Measurements from ENCODE around the gene BCL2L11.

BCL2L11 gene

GRCh38 chr2:111171337-111171930, 50.7 kb downstream of the BCL2L11 start:
- DNase-seq = no peak

- no peak for DNase-seq
These were observed 52.0 kb downstream of the BCL2L11 start for GRCh38 chr2:111172666-111173065.

DNA sequence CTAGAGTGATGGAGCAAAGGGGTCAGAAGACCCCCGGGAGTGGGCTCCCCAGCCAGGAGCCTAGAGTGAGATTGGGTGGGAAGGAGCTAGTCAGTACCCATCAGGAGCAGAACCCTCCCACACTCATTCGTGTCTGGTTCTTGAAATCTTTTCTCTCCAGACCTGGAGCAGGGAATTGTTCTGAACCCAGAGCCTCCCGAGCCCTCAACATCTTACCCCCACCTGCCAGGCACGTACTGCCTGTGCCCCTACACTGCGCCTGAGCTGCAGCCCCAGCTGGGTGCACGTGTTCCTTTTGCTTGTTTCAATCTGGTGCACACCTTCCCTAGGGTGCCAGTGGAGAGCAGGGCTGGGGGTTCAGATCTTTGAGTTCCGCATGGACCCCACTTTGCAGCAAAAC, 52.6 kb downstream of the BCL2L11 start:
- DNase-seq = no peak

DNA sequence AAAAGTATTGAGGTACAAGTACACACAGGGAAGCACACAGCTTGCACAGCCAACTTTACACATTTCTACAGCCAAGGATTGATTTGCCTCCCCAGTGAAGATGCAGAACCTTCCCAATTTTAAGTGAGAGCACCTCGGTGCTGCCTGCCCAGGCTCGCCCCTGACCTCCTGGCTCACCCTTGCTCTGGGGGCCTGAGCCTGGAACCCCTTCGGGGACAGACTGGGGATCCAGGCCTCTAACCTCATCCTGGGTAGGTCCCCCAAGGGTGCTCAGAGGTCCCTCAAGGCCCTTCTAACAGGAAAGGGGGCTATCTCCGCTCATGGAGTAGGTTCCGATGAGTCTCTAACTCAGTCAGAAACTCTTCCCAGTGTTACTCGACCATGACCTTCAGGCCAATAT, 53.1 kb downstream of the BCL2L11 start:
- DNase-seq = no peak

GRCh38 chr2:111175615-111176014, 54.9 kb downstream of the BCL2L11 start:
- no peak for DNase-seq

DNA sequence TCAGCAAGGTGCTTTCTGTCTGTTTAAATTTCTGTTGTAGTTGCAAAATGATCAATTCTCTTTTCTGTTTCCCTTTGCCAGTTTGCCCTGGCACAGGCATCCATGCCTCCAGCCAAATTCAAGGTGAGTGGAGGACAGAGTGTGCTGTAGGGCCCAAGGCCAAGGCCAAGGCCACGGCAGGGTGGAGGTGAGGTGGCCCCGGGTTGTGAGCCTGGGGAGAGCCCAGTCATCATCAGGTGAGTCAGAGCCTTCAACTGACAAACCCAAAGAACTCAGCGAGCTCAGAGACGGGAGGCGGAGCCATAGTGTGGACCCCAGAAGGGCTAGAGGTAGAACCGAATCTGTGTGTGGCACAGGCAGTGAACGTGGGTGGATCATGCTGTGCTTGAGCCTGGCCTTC, 55.7 kb downstream of the BCL2L11 start:
- no peak for DNase-seq

GRCh38 chr2:111176867-111177266, 56.2 kb downstream of the BCL2L11 start:
- no peak for DNase-seq

GRCh38 chr2:111178296-111178695, 57.6 kb downstream of the BCL2L11 start:
- DNase-seq = no peak

GRCh38 chr2:111178730-111179405, 58.2 kb downstream of the BCL2L11 start:
- DNase-seq = peak; percentile 44

DNA sequence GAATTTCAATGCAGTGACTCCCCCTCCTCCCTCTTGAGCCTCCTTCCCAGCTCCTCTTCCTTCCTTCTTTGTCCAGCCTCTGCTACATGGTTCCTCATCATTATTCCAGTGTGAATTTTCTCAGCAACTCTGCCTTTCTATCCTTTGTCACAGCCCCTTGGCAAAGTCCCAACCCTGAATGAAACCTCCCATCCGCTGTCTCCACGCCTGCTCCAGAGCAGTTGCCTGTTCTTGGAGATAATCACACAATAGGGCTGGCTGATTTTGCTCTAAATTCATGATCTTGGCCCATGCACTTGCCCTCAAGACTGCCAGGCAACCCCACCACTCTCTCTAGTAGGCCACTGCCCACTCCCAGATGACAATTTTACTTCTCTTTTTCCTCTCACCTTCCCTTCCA, 61.4 kb downstream of the BCL2L11 start:
- no peak for DNase-seq

DNA sequence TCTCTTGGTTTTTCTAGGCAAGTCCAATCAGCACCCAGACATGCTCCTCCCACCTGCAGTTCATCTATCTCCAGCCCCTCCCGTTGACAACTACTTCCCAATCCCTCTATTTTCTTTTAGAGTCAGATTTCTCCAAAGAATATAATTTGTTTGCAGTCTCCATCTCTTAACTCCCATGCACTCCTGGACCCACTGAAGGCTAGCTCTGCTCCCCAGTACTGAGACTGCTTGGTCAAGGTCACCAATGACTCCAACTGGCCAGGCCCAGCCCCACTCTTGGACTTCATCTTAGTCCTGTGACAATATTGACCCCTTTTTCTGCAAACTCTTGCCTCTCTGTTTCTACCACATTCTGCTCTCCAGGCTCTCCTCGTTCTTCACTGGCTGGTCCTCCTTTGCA, 62.0 kb downstream of the BCL2L11 start:
- no peak for DNase-seq

DNA sequence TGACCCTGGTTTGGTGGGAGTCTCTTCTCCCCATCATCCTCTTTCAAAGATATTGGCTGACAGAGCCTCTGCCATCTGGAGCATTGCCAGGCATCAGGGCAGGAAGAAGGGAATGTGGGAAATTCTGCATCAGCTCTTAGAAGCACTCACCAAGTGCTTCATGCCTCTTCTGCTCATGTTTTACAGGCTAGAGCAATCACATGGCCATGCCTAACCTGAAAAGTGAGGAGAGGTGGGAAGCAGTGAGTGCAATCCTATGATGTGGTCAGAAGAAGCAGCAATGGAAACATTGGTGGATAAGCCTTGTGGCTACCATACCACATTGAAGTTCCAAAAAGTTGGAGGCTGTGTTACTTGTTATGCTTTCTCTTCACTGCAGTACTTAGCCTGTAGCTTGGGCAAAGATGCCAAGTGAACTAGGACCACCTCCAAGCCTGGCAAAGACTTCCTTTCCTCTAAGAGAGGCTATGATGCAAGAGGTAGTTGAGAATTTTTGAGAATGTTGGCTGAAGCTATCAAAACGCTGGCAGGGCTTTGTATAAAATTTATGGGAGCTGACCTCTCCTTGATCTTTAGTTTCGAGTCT, 64.1 kb downstream of the BCL2L11 start:
- DNase-seq = no peak

- peak; percentile 62 for DNase-seq
These were observed 64.8 kb downstream of the BCL2L11 start for GRCh38 chr2:111185361-111186022.

DNA sequence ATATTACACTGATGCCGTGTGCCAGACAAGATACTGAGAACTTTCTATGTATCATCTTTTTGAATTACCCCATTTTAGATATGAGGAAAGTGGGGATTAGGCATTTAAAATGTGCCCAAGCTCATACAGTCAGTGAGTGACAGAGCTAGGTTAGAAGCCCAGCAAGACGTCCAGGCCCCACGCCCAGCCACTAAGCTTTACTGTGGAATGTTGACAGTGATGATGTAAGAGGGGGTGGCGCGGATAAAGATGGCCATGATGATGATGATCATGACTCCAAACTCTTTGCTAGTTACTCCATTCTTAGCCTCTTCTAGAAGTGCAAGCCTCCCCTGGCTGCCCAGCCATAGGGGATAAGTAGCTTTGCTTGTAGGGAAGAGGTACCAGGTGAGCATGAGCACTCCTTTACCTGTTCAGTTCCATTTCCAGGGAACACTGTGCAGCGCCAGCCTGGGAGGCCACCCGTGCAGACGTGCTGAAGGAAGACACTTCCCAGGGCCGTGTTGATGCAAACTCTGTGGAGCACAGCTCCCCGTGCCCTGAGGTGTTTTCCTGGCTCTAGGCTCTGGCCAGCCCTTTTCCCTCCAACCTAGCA, 65.5 kb downstream of the BCL2L11 start:
- DNase-seq = no peak

DNA sequence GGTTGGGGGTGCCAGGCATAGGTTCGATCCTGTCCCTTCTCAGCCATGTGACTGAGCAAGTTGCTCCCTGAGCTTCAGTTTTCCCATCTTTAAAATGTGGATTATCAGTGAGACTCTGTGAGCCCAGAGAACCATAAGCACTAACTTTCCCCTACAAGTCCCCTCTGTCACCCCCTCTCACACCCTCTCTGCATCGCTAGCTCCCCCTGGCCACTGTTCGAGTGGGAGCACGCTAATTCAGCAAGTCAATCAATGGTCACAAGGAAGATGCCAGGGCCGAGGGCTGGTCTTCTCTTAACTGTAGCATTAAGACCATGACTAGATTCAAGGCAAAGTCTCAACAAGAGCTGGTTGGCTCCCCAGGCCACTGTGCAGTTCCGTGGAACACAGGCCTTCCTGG, 66.2 kb downstream of the BCL2L11 start:
- no peak for DNase-seq

DNA sequence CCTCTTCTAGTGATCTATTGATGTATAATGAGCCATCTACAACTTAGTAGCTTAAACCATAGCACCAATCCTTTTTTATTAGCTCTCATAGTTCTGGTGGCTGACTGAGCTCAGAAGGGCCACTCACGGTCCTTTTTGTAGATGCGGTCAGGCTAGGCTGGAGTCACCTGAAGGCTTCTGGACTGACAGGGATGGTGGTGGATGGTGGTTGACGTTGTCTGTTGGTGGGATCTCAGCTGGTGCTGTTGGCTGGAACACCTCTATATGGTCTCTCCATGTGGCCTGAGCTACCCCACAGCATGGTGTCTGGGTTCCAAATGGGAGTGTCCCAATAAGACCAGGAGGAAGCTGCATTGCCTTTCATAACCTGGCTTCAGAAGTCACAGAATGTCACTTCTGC, 68.0 kb downstream of the BCL2L11 start:
- no peak for DNase-seq

GRCh38 chr2:111189106-111189505, 68.4 kb downstream of the BCL2L11 start:
- no peak for DNase-seq

- DNase-seq = no peak
These were observed 70.3 kb downstream of the BCL2L11 start for GRCh38 chr2:111190816-111191540.

DNA sequence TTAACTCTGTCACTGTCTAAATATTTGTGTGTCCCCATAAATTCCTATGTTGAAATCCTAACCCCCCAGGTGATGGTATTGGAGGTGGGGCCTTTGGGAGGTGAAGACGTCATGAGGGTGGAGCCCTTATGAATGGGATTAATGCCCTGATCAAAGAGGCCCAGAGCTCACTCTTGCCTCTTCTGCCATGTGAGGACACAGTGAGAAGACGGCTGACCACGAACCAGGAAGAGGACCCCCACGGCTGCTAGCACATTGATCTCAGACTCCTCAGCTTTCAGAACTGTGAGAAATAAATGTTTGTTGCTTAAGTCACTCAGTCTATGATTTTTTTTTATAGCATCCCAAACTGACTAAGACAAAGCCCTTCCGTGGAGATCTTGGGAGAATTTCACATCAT, 71.2 kb downstream of the BCL2L11 start:
- DNase-seq = no peak

DNA sequence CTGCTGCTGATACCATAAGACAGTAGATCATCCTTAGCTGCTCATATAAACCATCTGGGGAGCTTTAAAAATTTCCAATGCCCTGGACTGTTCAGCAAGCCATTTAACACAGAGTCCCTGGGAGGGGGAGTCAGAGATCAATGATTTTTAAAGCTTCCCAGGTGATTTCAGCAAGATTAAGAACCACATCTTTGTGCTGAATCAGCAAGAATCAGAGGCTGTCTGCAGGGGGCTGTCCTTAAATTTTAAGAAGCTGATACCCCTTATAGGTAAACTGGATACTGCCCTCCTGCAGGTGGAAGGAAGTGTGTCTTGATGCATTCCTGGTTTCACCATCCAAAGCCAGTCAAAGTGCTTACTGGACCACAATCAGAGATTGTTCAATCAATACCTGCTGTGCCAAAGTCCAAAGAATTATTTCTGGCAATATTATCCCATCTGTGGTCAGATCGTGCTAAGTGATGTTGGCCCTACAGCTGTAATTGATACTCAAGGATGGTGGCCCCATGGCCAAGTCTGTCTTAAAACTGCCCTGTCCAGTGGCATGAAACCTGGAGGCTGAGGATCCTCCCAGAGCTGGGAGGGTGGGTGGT, 72.2 kb downstream of the BCL2L11 start:
- DNase-seq = no peak

DNA sequence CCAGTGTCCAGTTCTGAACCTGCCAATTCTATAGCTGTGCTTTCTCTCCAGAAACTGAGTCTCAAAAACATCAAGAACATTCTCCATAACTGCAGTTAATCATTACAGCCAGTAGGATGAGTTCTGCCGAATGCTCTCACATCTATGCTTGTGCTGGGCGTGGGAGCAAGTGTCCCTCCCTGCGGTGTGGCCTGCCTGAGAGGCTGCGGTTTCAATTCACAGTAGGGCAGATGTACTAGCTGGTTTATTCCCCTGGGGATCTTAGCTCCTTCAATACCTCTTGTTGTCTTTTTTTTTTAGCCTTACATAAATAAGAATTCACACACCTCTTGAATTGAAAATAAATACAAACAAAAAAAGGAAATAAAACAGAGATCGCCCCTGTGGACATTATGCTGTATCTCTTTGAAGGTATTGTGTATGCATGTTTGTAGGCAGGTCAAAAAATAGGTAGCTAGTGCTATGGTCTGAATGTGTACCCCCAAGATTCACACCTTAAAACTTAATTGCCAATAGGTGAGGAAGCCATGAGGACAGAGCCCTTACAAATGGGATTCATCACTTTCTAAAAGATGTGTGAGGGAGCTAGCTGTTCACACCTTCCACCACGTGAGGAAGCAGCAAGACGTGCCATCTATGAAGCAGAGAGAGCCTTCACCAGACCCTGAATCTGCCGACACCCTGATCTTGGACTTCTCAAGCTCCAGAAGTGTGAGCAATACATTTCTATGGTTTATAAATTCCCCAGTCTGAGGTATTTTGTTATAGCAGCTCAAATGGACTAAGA, 74.3 kb downstream of the BCL2L11 start:
- DNase-seq = peak; percentile 49

- no peak for DNase-seq
These were observed 75.7 kb downstream of the BCL2L11 start for GRCh38 chr2:111196435-111196834.
